Upper lobe of left lung (tissue), 6 donors: ENCODE data around the gene ZFYVE19. TPM values are rescaled to one million over a fixed set of nuclear protein-coding genes. Genes with fewer than 3 reads are reported as not detected.

ENCODE experiments used
- ATAC-seq, 2 donors: fragments of 200-7000 bp; cut with Tn5 transposase; one replicate each; pipeline ENCODE4 v1.9.1; 2022; ENCODE audit warnings: mild to moderate bottlenecking in 2 of 2, moderate library complexity in 2 of 2; ENCODE audit not compliant: low FRiP score in 2 of 2
- DNase-seq, 2 donors: peaks; one replicate each; pipeline ENCODE4 v3.0.0-alpha.2; 2019 to 2020
- H3K27ac ChIP-seq, 4 donors: fragments of 200-600 bp; sonication (generic); one replicate each; pipeline ENCODE4 v1.5.1; 2016 to 2019
- H3K27me3 ChIP-seq, 4 donors: fragments of 200-600 bp; sonication (generic); one replicate each; pipeline ENCODE4 v1.5.1; 2017 to 2019
- H3K36me3 ChIP-seq, 4 donors: fragments of 200-600 bp; sonication (generic); one replicate each; pipeline ENCODE4 v1.5.1; 2016 to 2019
- H3K4me1 ChIP-seq, 4 donors: fragments of 200-600 bp; sonication (generic); one replicate each; pipeline ENCODE4 v1.5.1; 2018 to 2019
- H3K4me3 ChIP-seq, 4 donors: fragments of 200-600 bp; sonication (generic); one replicate each; pipeline ENCODE4 v1.5.1; 2017 to 2019; ENCODE audit warnings: mild to moderate bottlenecking in 2 of 4, moderate library complexity in 1 of 4
- H3K9me3 ChIP-seq, 4 donors: fragments of 200-600 bp; sonication (generic); one replicate each; pipeline ENCODE4 v1.5.1; 2018 to 2019
- CTCF ChIP-seq, 6 experiments: fragments of 450-650 bp in 4 of 6; fragments of 200-600 bp in 2 of 6; sonication (generic) in 2 of 6; IDR thresholded peaks; one replicate each; pipeline ENCODE4 v1.5.1; 2016 to 2019; ENCODE audit warnings: antibody characterized with exemption in 6 of 6
- EP300 ChIP-seq, 4 donors: sonication (generic); formaldehyde crosslinking; IDR thresholded peaks; one replicate each; pipeline ENCODE4 v1.5.1; 2017; ENCODE audit warnings: antibody characterized with exemption in 4 of 4, control low read depth in 2 of 4
- POLR2A ChIP-seq, 4 donors: fragments of 450-650 bp; IDR thresholded peaks; one replicate each; pipeline ENCODE4 v1.5.1; 2016 to 2017; ENCODE audit warnings: antibody characterized with exemption in 4 of 4, mild to moderate bottlenecking in 2 of 4
- POLR2AphosphoS5 ChIP-seq, 2 donors: sonication (generic); formaldehyde crosslinking; IDR thresholded peaks; one replicate each; pipeline ENCODE4 v1.5.1; 2017; ENCODE audit warnings: antibody characterized with exemption in 2 of 2
- WGBS, 2 donors: methylation state at CpG; one replicate each; pipeline ENCODE4 v1.1.5; 2017 to 2018; 5-methylcytosine and 5-hydroxymethylcytosine counted together
- total RNA-seq, 6 donors: library from RNA; depleted of rRNA in 4 of 6; stranded (reverse); fragments of >200 nt in 4 of 6; gene quantifications; one replicate each; pipeline versions ENCODE4 v1.1.0 to v1.2.1, GENCODE V29; 2016 to 2021
- donor health status: DM: no; HTN: no; CAD: no; lungs with moderate emphysema.
- donor health status: DM: no; HTN: yes; CAD: no; lungs with severe emphysema.

ZFYVE19 gene
- total RNA-seq, 6 donors from 2014 or later: 19.4 to 104 (median 32.5) TPM

- H3K4me3 ChIP-seq: no peak overlapping the region
- H3K27ac ChIP-seq: no peak overlapping the region
- H3K9me3 ChIP-seq: no peaks in the 10 kb centered on the region
- peaks cover 9 to 20% (median 12%) of the 10 kb centered on the region in 4 donors for H3K4me1 ChIP-seq
- ATAC-seq: no peak
- DNase-seq: no peak
- H3K27me3 ChIP-seq: no peaks in the 10 kb centered on the region
- 96% methylated on average over 3 of the region's 3 CpGs for WGBS, 2 donors
- peaks cover 0 to 3% (median 0%) of the 10 kb centered on the region in 4 donors for H3K36me3 ChIP-seq
- TF ChIP-seq CTCF (IDR thresholded peaks at IDR 0.05) (no peak), POLR2AphosphoS5 (IDR thresholded peaks at IDR 0.05) (no peak), POLR2A (IDR thresholded peaks at IDR 0.05) (no peak), EP300 (IDR thresholded peaks at IDR 0.05) (no peak)
These were observed 7.4 kb upstream of the ZFYVE19 start for GRCh38 chr15:40799523-40799922.

GRCh38 chr15:40803076-40803475, 3.8 kb upstream of the ZFYVE19 start:
- TF ChIP-seq CTCF (IDR thresholded peaks at IDR 0.05) (no peak), POLR2A (IDR thresholded peaks at IDR 0.05) (no peak), POLR2AphosphoS5 (IDR thresholded peaks at IDR 0.05) (no peak), EP300 (IDR thresholded peaks at IDR 0.05) (no peak)
- ATAC-seq (no peak), DNase-seq (no peak)
- Histone ChIP-seq H3K4me1 (peaks cover 6 to 26% (median 13%) of the 10 kb centered on the region in 4 donors), H3K27ac (no peak overlapping the region), H3K36me3 (peaks cover 0 to 3% (median 0%) of the 10 kb centered on the region in 4 donors), H3K27me3 (no peaks in the 10 kb centered on the region), H3K4me3 (no peak overlapping the region), H3K9me3 (no peaks in the 10 kb centered on the region)
- 83 to 97% methylated on average over 2 of the region's 2 CpGs for WGBS, 2 donors

- Histone ChIP-seq H3K4me1 (peaks cover 6 to 32% (median 19%) of the 10 kb centered on the region in 4 donors), H3K36me3 (peaks cover 0 to 3% (median 0%) of the 10 kb centered on the region in 4 donors), H3K27ac (no peak overlapping the region), H3K9me3 (no peaks in the 10 kb centered on the region), H3K4me3 (no peak overlapping the region), H3K27me3 (no peaks in the 10 kb centered on the region)
- no peak for ATAC-seq
- no peak for TF ChIP-seq EP300 (IDR thresholded peaks at IDR 0.05)
- TF ChIP-seq CTCF (IDR thresholded peaks at IDR 0.05): no peak
- no peak for TF ChIP-seq POLR2A (IDR thresholded peaks at IDR 0.05)
- no peak for TF ChIP-seq POLR2AphosphoS5 (IDR thresholded peaks at IDR 0.05)
- WGBS, 2 donors: 87 to 100% methylated on average over 1 of the region's 1 CpG
- DNase-seq: no peak
These were observed 3.2 kb upstream of the ZFYVE19 start for GRCh38 chr15:40803688-40804087.

- Histone ChIP-seq H3K4me1 (peaks cover 6 to 37% (median 20%) of the 10 kb centered on the region in 4 donors), H3K36me3 (peaks cover 0 to 25% (median 8%) of the 10 kb centered on the region in 4 donors), H3K4me3 (peak overlapping the region; percentile 68 to 96 (median 76)), H3K27ac (peak overlapping the region; percentile 89 to 92 (median 92)), H3K9me3 (no peaks in the 10 kb centered on the region), H3K27me3 (no peaks in the 10 kb centered on the region)
- DNase-seq (no peak), ATAC-seq (no peak)
- TF ChIP-seq POLR2A (IDR thresholded peaks at IDR 0.05) (no peak), CTCF (IDR thresholded peaks at IDR 0.05) (no peak)
- WGBS, 2 donors: 0% methylated on average over 2 of the region's 2 CpGs
These were observed 239 bp upstream of the ZFYVE19 start for GRCh38 chr15:40806672-40807027.

- DNase-seq: no peak
- Histone ChIP-seq H3K4me1 (peaks cover 6 to 37% (median 20%) of the 10 kb centered on the region in 4 donors), H3K27ac (peak overlapping the region in 3 of 4 donors; percentile 92), H3K27me3 (no peaks in the 10 kb centered on the region), H3K9me3 (no peaks in the 10 kb centered on the region), H3K4me3 (peak overlapping the region; percentile 68 to 96 (median 88)), H3K36me3 (peaks cover 0 to 30% (median 12%) of the 10 kb centered on the region in 4 donors)
- WGBS, 2 donors: 13 to 62% methylated on average over 19 of the region's 19 CpGs
- no peak for TF ChIP-seq EP300 (IDR thresholded peaks at IDR 0.05)
- no peak for TF ChIP-seq CTCF (IDR thresholded peaks at IDR 0.05)
- no peak for TF ChIP-seq POLR2A (IDR thresholded peaks at IDR 0.05)
- TF ChIP-seq POLR2AphosphoS5 (IDR thresholded peaks at IDR 0.05): no peak
- ATAC-seq: no peak
These were observed 1.1 kb downstream of the ZFYVE19 start for GRCh38 chr15:40807888-40808461.
